Stimulated activated CD4-positive, alpha-beta T cell treated with anti-CD3 and anti-CD28 coated beads, Interleukin-15, amount 100 ng/mL, for 24 hours (primary cell): ENCODE data around the gene ADIRF.
"Not testable (repeated sequence)": the region's sequence is repeated elsewhere in the genome, so short reads cannot be mapped to it uniquely, and the experiment has no call there.

Source experiments
- DNase-seq: peaks from one replicate; pipeline ENCODE4 v3.0.0-alpha.2; 2020

ADIRF gene

GRCh38 chr10:86946213-86947155 lies 21.8 kb upstream of the ADIRF start:
- no peak for DNase-seq

- not testable (repeated sequence) for DNase-seq
These were observed 20.5 kb upstream of the ADIRF start for GRCh38 chr10:86947806-86948205.

- no peak for DNase-seq
These were observed 17.9 kb upstream of the ADIRF start for GRCh38 chr10:86950349-86950748.

GRCh38 chr10:86951184-86951761 lies 17.0 kb upstream of the ADIRF start:
- DNase-seq: no peak

GRCh38 chr10:86952106-86952505 lies 16.2 kb upstream of the ADIRF start:
- DNase-seq: no peak

GRCh38 chr10:86952697-86953096 lies 15.6 kb upstream of the ADIRF start:
- DNase-seq: not testable (repeated sequence)

GRCh38 chr10:86953747-86954680 lies 14.3 kb upstream of the ADIRF start:
- DNase-seq: no peak

GRCh38 chr10:86954681-86955500 lies 13.4 kb upstream of the ADIRF start:
- no peak for DNase-seq

GRCh38 chr10:86955501-86956194 lies 12.6 kb upstream of the ADIRF start:
- DNase-seq: no peak

- DNase-seq: no peak
These were observed 12.0 kb upstream of the ADIRF start for GRCh38 chr10:86956195-86956847.

GRCh38 chr10:86956848-86957448 lies 11.3 kb upstream of the ADIRF start:
- no peak for DNase-seq

GRCh38 chr10:86957471-86958115 lies 10.7 kb upstream of the ADIRF start, which contains the start of gene MMRN2:
MMRN2 (minus strand) TSS chr10:86957615; CDS start chr10:86957541, 74 bp downstream.
- DNase-seq: no peak

GRCh38 chr10:86958116-86958900 lies 10.0 kb upstream of the ADIRF start, which contains the start of gene SNCG:
SNCG (plus strand) TSS chr10:86958599; CDS start chr10:86958698, 99 bp downstream.
- no peak for DNase-seq

- no peak for DNase-seq
These were observed 9.2 kb upstream of the ADIRF start for GRCh38 chr10:86958901-86959736.

- DNase-seq: no peak
These were observed 8.6 kb upstream of the ADIRF start for GRCh38 chr10:86959737-86960002.

GRCh38 chr10:86960003-86960862 lies 8.0 kb upstream of the ADIRF start:
- DNase-seq: peak; percentile 57

GRCh38 chr10:86960863-86961434 lies 7.3 kb upstream of the ADIRF start:
- no peak for DNase-seq
